ENCODE data around the gene INPP5E.

INPP5E gene

GRCh38 chr9:136482793-136483588 lies 43.3 kb upstream of the INPP5E start, which contains the start of gene SEC16A (continued):
- TF ChIP-seq ZNF354C (tag by site-specific recombination; IDR thresholded peaks at IDR 0.05; ENCODE audit: borderline replicate concordance, low read depth), result no peak
- no peak for TF ChIP-seq ZNF362 (tag by site-specific recombination; IDR thresholded peaks at IDR 0.05)
- no peak for TF ChIP-seq ZNF768 (tag by site-specific recombination; IDR thresholded peaks at IDR 0.05)
- TF ChIP-seq ZNF280C (tag by site-specific recombination; IDR thresholded peaks at IDR 0.05), result no peak
- no peak for TF ChIP-seq ZNF324 (tag by site-specific recombination; IDR thresholded peaks at IDR 0.05)
- no peak for TF ChIP-seq ZNF19 (tag by site-specific recombination; IDR thresholded peaks at IDR 0.05; ENCODE audit: low read depth)
- no peak for TF ChIP-seq ZNF549 (tag by site-specific recombination; IDR thresholded peaks at IDR 0.05)
- no peak for TF ChIP-seq ZBTB21 (tag by site-specific recombination; IDR thresholded peaks at IDR 0.05)
- TF ChIP-seq ZNF596 (tag by site-specific recombination; IDR thresholded peaks at IDR 0.05), result no peak
- no peak for TF ChIP-seq ZNF664 (tag by site-specific recombination; IDR thresholded peaks at IDR 0.05)
- no peak; the same call in 1 of the 2 replicates for TF ChIP-seq ZBTB11 (tag by site-specific recombination; conservative IDR thresholded peaks at IDR 0.05; ENCODE audit: low read depth)
- TF ChIP-seq ZNF10 (tag by site-specific recombination; IDR thresholded peaks at IDR 0.05), result no peak
- no peak for TF ChIP-seq ZNF530 (tag by site-specific recombination; IDR thresholded peaks at IDR 0.05; ENCODE audit: low read depth)
- no peak for TF ChIP-seq ZNF350 (tag by site-specific recombination; IDR thresholded peaks at IDR 0.05)
- no peak for TF ChIP-seq ZNF624 (tag by site-specific recombination; IDR thresholded peaks at IDR 0.05)
- peak; percentile 23; the same call in 1 of the 2 replicates for TF ChIP-seq ZBTB17 (tag by site-specific recombination; IDR thresholded peaks at IDR 0.05)
- TF ChIP-seq ZFHX2 (tag by site-specific recombination; conservative IDR thresholded peaks at IDR 0.05), result peak; percentile 88
- TF ChIP-seq GFI1B (tag by site-specific recombination; IDR thresholded peaks at IDR 0.05), result no peak
- TF ChIP-seq ZNF266 (tag by site-specific recombination; IDR thresholded peaks at IDR 0.05; ENCODE audit: low read depth), result no peak
- no peak for TF ChIP-seq BCL11A (tag by site-specific recombination; IDR thresholded peaks at IDR 0.05; ENCODE audit: low read depth)
- no peak for TF ChIP-seq ZFP41 (tag by site-specific recombination; IDR thresholded peaks at IDR 0.05; ENCODE audit: borderline replicate concordance)
- no peak for TF ChIP-seq ZNF658 (tag by site-specific recombination; IDR thresholded peaks at IDR 0.05)
- TF ChIP-seq ZNF561 (tag by site-specific recombination; IDR thresholded peaks at IDR 0.05; ENCODE audit: borderline replicate concordance), result peak; percentile 87; the same call in 1 of the 2 replicates
- no peak for TF ChIP-seq PRDM4 (tag by site-specific recombination; IDR thresholded peaks at IDR 0.05)
- no peak for TF ChIP-seq ZNF776 (tag by site-specific recombination; IDR thresholded peaks at IDR 0.05; ENCODE audit: borderline replicate concordance)
- peak; percentile 93 for TF ChIP-seq KLF8 (tag by site-specific recombination; IDR thresholded peaks at IDR 0.05)
- TF ChIP-seq ZBTB44 (tag by site-specific recombination; IDR thresholded peaks at IDR 0.05), result no peak
- TF ChIP-seq ZBTB1 (tag by site-specific recombination; IDR thresholded peaks at IDR 0.05), result no peak
- TF ChIP-seq ZBTB48 (tag by site-specific recombination; IDR thresholded peaks at IDR 0.05), result no peak
- no peak for TF ChIP-seq ZNF600 (tag by site-specific recombination; IDR thresholded peaks at IDR 0.05)

Measured in HEK293 (cell line).